GM19238 (cell line): Measurements from ENCODE around the gene PRAME.
"Not testable (repeated sequence)": the region's sequence is repeated elsewhere in the genome, so short reads cannot be mapped to it uniquely, and the experiment has no call there.

ENCODE experiments used
- DNase-seq: peaks from one replicate; pipeline ENCODE4 v3.0.0; 2011; ENCODE audit warnings: low spot score; ENCODE audit not compliant: insufficient read length

The PRAME gene

DNA sequence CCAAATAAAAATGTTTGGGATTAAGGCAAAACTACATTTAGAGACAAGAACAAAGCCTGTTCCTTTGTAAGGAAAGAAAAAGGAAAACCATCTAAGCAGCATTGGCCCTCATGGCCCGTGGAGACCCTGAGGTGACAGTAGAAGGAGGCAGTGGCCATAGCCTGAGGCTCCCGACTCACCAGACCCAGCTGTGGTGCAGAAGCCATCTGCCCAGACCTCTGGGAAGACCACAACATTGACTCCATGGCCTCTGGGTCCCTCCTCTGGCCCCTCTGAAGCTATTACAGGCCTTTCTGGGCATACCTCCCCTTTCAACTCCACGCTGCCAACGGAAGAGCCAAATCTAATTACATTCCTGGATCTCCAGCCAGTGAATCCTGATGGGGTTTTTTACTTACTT lies 6.4 kb downstream of the PRAME start:
- DNase-seq: no peak

DNA sequence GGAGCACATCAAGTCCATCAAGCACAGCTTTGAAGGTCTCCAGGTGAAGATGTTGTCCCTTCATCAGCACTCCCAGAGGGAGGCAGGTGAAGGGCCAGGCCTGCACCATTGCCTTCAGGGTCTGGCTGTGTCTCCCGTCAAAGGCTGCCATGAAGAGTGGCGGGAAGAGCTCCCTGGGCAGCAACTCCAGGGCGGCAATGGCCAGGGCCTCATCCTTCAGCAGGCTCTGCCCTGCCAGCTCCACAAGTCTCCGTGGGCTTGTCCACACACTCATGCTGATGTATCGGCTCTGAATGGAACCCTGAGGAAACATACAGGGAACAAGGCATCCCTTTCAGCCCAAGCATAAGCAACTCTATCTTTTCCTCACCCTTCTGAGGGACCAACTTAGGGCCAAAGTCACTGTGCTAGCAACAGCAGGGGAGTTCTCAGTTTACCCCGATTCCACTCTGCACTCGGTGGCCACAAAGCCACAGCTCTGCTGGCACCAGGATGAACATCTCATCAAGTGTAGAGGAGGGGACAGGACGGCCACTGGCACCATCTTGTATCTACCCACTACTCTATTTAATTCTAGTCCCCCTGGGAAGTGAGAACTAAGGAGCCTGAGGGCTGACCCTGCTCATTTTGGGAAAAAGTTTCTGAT lies 8.2 kb downstream of the PRAME start:
- no peak for DNase-seq

GRCh38 chr22:22548910-22549309 lies 10.2 kb downstream of the PRAME start:
- no peak for DNase-seq

- DNase-seq: no peak
Observed at GRCh38 chr22:22548317-22548716, 10.7 kb downstream of the PRAME start.

DNA sequence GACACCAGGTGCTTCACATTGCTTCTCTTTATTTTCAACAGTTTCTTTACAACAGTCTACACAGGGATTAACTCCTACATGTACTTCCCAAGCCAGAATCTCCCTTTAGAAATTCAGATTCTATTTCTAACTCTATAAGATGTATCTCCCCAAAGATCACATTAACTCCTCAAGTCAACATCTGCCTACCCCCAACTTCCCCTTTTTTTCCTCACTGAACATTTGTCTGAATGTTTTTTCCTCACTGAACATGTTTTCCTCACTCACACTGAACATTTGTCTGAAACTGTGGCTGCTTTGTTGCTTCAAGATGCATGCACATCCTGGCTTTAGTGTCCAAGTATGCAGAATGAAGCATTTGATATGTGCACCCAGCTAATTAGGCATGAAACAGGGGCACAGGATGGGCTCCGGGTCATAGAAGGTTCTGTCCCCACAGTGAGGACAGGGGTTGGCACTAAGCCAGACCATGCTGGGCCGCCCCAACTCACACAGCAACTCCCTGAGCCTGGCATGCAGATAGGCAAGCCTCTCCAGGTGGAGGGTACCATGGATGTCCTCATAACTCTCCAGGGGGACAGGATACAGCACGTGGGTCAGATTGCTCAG lies 11.3 kb downstream of the PRAME start:
- DNase-seq: no peak

DNA sequence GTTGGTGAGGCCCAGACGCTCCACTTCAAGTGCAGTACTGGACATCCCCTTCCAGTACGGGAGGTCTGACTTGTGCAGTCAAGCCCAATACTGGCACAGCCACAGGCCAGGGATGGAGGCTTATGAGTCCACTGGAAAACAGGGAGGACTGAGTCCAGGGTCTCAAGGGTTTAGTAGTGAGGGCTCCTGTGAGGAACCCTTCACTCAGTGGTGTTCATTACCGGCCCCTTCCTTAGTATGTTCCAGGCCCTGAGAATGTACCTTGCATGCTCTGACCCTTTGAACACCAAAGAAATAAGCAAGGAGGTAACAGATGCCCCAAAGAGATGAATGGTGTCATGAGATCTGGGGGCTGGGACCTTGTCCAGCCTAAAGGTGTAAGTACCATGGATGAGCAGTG lies 11.8 kb downstream of the PRAME start:
- no peak for DNase-seq

- no peak for DNase-seq
Observed at GRCh38 chr22:22546490-22546889, 12.6 kb downstream of the PRAME start.

DNA sequence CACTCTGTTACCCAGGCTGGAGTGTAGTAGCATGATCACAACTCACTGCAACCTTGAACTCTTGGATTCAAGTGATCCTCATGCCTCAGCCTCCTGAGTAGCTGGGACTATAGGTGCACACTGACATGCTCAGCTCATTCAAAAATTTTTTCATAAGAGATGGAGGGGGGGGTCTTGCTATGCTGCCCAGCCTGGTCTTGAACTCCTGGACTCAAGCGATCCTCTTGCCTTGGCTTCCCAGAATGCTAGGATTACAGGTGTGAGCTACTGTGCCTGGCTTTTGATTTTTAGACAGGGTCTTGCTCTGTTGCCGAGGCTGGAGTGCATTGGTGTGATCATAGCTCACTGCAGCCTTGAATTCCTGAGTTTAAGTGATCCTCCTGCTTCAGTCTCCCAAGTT lies 14.0 kb downstream of the PRAME start:
- DNase-seq: no peak

DNA sequence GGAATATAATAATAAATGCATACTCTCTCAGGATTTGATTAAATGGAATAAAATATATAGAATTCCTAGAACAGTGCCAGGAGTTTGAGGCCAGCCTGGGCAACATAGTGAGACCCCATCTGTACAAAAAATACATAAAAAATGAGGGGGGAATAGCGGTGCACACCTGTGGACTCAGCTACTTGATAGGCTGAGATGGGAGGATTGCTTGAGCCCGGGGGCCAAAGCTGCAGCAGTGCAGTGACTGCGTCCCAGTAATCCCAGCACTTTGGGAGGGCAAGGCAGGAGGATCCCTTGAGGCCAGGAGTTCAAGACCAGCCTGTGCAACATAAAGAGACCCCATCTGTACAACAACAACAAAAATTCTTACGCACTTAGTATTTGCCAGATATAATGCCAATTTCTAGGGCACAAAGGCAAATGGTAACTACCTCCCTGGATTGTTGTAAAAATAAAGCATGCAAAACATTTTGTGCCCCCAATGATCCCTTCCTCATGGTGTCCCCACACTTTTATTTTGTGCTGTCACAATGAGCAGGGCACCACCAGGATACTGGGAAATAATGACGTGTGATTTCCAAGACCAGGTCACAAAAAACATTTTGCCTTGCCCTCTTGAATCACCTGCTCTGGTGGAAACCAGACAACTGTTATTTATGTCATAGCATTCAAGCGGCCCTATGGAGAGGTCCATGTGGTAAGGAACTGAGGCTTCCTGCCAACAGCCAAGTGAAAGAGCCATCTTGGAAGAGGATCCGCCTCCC lies 20.7 kb downstream of the PRAME start:
- no peak for DNase-seq

GRCh38 chr22:22536916-22537315 lies 22.1 kb downstream of the PRAME start:
- no peak for DNase-seq

GRCh38 chr22:22536515-22536914 lies 22.6 kb downstream of the PRAME start:
- no peak for DNase-seq

DNA sequence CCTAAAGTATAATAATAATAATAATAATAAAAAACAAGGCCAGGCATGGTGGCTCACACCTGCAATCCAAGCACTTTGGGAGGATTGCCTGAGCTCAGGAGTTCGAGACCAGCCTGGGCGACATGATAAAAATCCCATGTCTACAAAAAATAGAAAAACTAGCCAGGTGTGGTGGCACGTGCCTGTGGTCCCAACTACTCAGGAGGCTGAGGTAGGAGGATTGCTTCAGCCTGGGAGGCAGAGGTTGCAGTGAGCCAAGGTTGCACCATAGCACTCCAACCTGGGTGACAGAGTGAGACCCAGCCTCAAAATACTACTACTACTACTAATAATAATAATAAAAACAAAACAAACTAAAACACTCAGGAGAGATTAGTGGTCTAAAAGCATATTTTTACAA lies 23.4 kb downstream of the PRAME start:
- no peak for DNase-seq

GRCh38 chr22:22534604-22535415 lies 24.3 kb downstream of the PRAME start:
- no peak for DNase-seq

DNA sequence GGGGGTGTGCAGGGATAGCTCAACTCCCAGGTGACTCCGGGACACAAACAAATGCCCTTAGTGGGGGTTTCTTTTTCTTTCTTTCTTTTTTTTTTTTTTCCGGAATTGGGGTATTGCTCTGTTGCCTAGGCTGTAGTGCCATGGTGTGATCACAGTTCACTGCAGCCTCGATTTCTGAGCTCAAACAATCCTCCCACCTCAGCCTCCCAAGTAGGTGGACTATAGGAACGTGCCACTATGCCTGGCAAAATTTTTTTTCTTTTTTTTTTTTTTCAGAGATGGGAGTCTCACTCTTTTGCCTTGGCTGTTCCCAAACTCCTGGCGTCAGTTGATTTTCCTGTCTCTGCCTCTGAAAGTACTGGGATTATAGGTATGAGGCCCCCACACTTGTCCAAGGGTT lies 25.2 kb downstream of the PRAME start:
- DNase-seq: no peak

DNA sequence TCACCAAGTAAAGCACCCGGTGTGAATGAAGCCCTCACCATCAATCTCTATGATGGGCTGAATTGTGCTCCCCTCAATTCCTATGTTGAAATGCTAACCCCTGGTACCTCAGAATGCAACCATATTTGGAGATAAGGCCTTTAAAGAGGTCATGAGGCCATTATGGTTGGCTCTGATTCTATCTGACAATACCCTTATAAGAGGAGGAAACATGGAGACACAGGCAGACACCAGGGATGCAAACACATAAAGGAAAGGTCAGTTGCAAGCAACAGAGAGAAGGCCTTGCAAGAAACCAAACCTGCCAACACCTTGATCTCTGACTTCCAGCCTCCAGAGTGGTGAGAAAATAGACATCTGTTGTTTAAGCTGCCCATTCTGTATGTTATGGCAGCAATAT lies 25.6 kb downstream of the PRAME start:
- DNase-seq: no peak

DNA sequence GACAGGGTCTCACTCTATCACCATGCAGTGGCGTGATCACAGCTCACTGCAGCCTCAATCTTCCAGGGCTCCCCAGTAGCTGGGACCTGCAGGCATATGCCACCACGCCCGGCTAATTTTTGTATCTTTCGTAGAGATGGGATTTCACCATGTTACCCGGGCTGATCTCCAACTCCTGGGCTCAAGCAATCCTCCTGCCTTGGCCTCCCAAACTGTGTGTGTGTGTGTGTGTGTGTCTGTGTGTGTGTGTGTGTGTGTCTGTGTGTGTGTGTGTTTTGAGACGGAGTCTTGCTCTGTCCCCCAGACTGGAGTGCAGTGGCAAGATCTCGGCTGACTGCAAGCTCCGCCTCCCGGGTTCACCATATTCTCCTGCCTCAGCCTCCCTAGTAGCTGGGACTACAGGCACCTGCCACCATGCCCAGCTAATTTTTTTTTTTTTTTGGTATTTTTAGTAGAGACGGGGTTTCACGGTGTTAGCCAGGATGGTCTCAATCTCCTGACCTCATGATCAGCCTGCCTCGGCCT lies 26.5 kb downstream of the PRAME start:
- not testable (repeated sequence) for DNase-seq

GRCh38 chr22:22531770-22532546 lies 27.1 kb downstream of the PRAME start:
- DNase-seq: no peak

GRCh38 chr22:22528780-22529179 lies 30.3 kb downstream of the PRAME start:
- DNase-seq: no peak

DNA sequence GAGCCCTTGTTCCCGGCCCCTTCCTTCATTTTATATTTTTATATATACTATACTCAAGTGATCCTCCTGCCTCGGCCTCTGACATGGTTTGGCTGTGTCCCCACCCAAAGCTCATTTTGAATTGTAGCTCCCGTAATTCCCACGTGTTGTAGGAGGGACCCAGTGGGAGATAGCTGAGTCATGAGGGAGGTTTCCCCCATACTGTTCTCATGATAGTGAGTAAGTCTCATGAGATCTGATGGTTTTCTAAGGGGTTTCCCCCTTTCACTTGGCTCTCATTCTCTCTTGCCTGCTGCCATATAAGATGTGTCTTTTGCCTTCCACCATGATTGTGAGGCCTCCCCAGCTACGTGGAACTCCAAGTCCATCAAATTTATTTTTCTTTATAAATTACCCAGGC lies 31.8 kb downstream of the PRAME start:
- no peak for DNase-seq

DNA sequence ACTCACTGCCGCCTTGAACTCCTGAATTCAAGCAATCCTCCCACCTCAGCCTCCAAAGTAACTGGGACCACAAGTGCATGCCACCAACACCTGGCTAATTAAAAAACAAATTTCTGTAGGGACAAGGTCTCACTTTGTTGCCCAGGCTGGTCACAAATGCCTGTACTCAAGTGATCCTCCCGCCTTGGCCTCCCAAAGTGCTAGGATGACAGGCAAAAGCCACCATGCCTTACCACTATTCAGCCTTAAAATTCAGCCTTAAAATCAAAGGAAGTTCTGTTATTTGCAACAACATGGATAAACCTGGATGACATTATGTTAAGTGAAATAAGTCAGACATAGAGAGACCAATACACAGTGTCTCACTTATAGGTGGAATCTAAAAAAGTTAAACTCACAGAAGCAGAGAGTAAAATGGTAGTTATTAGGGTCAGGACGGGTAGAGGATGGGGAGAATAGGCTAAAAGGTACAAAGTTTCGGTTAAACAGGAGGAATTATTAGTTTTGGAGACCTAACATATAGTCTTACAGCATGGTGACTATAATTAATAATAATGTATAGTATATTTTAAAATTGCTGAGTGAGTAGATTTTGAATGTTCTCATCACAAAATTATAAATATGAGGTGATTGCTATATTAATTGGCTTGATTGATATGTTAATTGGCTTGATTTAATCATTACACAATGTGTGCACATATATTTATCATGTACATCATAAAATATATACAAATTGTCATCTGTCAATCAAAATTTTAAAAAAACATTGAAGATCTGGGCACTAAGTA lies 32.7 kb downstream of the PRAME start:
- no peak for DNase-seq
